Measurements from ENCODE around the gene NUP88. TPM values are rescaled to one million over a fixed set of nuclear protein-coding genes. Genes with fewer than 3 reads are reported as not detected.

Gene NUP88
- total and polyA plus RNA-seq, 4 donors, result 39.6 to 124 (median 57.4) TPM

- no peak overlapping the region for H3K4me3 ChIP-seq (ENCODE audit: low read depth in 1 of 3, low read length in 3 of 3)
- no peaks in the 10 kb centered on the region for H3K9me3 ChIP-seq (ENCODE audit: control insufficient read depth in 4 of 4, low read length in 3 of 4)
- TF ChIP-seq TAF1 (conservative IDR thresholded peaks at IDR 0.05) (no peak), ATF3 (IDR thresholded peaks at IDR 0.05) (no peak), HNF4G (IDR thresholded peaks at IDR 0.05) (no peak), CTCF (IDR thresholded peaks at IDR 0.05; ENCODE audit: low read depth, low read length, missing input control) (no peak), MAX (IDR thresholded peaks at IDR 0.05) (no peak), NR2F2 (IDR thresholded peaks at IDR 0.05) (no peak), RXRA (IDR thresholded peaks at IDR 0.05) (no peak), HNF4A (conservative IDR thresholded peaks at IDR 0.05) (no peak), YY1 (IDR thresholded peaks at IDR 0.05) (no peak), GABPA (IDR thresholded peaks at IDR 0.05 in 1 of 2, conservative IDR thresholded peaks at IDR 0.05 in 1 of 2) (no peak), FOXA1 (IDR thresholded peaks at IDR 0.05) (no peak), ZBTB33 (IDR thresholded peaks at IDR 0.05) (no peak), FOXA2 (IDR thresholded peaks at IDR 0.05) (no peak), EGR1 (IDR thresholded peaks at IDR 0.05; ENCODE audit: low read depth in 2 of 2) (no peak), RAD21 (IDR thresholded peaks at IDR 0.05) (no peak), SP1 (IDR thresholded peaks at IDR 0.05) (no peak), REST (IDR thresholded peaks at IDR 0.05) (no peak), JUND (IDR thresholded peaks at IDR 0.05) (no peak)
- H3K36me3 ChIP-seq (ENCODE audit: control insufficient read depth in 4 of 4, insufficient read depth in 3 of 4, low read depth in 1 of 4, low read length in 3 of 4), result peaks cover 6 to 65% (median 61%) of the 10 kb centered on the region in 4 donors
- H3K27ac ChIP-seq (ENCODE audit: low read depth in 1 of 2, low read length in 2 of 2), result no peak overlapping the region
- DNase-seq (ENCODE audit: low spot score), result no peak
- H3K9ac ChIP-seq (ENCODE audit: low read depth in 1 of 2, low read length in 2 of 2), result no peak overlapping the region
- H3K27me3 ChIP-seq (ENCODE audit: control insufficient read depth in 4 of 4, insufficient read depth in 4 of 4, low read length in 3 of 4), result no peaks in the 10 kb centered on the region
- peaks cover 0 to 8% (median 6%) of the 10 kb centered on the region in 4 donors for H3K4me1 ChIP-seq (ENCODE audit: control insufficient read depth in 4 of 4, insufficient read depth in 4 of 4, low read length in 3 of 4)
- 84% methylated on average over 3 of the region's 3 CpGs for WGBS
Measured at GRCh38 chr17:5425826-5426225, 6.4 kb upstream of the NUP88 start.

Measured in liver (tissue), 9 donors.